GM23248 (cell line): ENCODE data around the gene SCN2A. TPM values are rescaled to one million over a fixed set of nuclear protein-coding genes. Genes with fewer than 3 reads are reported as not detected.
A peak's percentile ranks its signal among the peaks of the same experiment; 100 is the strongest.

ENCODE experiments used
- DNase-seq: peaks from one replicate; pipeline ENCODE4 v3.0.0-alpha.2; 2015
- H2AFZ ChIP-seq: fragments of 200-600 bp; sonication (generic); 2 replicates; pipeline ENCODE4 v1.6.1; 2016; ENCODE audit warnings: antibody characterized with exemption
- H3F3A ChIP-seq: fragments of 200-600 bp; sonication (generic); 2 replicates; pipeline ENCODE4 v1.6.1; 2016; ENCODE audit warnings: mild to moderate bottlenecking, antibody characterized with exemption, mixed run types; ENCODE audit not compliant: insufficient read depth
- H3K27ac ChIP-seq: fragments of 200-600 bp; sonication (generic); 2 replicates; pipeline ENCODE4 v1.5.1; 2016; ENCODE audit warnings: mild to moderate bottlenecking
- H3K27me3 ChIP-seq: fragments of 200-600 bp; sonication (generic); replicated peaks from 2 replicates; pipeline ENCODE4 v1.6.1; 2016; ENCODE audit warnings: mild to moderate bottlenecking; ENCODE audit not compliant: insufficient read depth
- H3K36me3 ChIP-seq: fragments of 200-600 bp; sonication (generic); 2 replicates; pipeline ENCODE4 v1.6.1; 2016; ENCODE audit warnings: low read depth, mild to moderate bottlenecking
- H3K4me1 ChIP-seq: fragments of 200-600 bp; sonication (generic); 2 replicates; pipeline ENCODE4 v1.6.1; 2016; ENCODE audit warnings: mild to moderate bottlenecking; ENCODE audit not compliant: insufficient read depth
- H3K4me2 ChIP-seq: fragments of 200-600 bp; sonication (generic); one replicate; pipeline ENCODE4 v1.6.1; 2016; ENCODE audit warnings: mild to moderate bottlenecking; ENCODE audit not compliant: unreplicated experiment
- H3K4me3 ChIP-seq: fragments of 200-600 bp; sonication (generic); 2 replicates; pipeline ENCODE4 v1.5.1; 2016; ENCODE audit warnings: mild to moderate bottlenecking
- H3K79me2 ChIP-seq: fragments of 200-600 bp; sonication (generic); 2 replicates; pipeline ENCODE4 v1.6.1; 2016; ENCODE audit warnings: mild to moderate bottlenecking; ENCODE audit not compliant: insufficient read depth
- H3K9ac ChIP-seq: fragments of 200-600 bp; sonication (generic); 2 replicates; pipeline ENCODE4 v1.6.1; 2016; ENCODE audit warnings: mild to moderate bottlenecking
- H3K9me2 ChIP-seq: fragments of 200-600 bp; sonication (generic); 2 replicates; pipeline ENCODE4 v1.6.1; 2016; ENCODE audit warnings: mixed run types, mild to moderate bottlenecking, moderate library complexity; ENCODE audit not compliant: insufficient read depth
- H3K9me3 ChIP-seq: fragments of 200-600 bp; sonication (generic); one replicate; pipeline ENCODE4 v1.6.1; 2017; ENCODE audit warnings: low read depth
- H4K20me1 ChIP-seq: fragments of 200-600 bp; sonication (generic); 2 replicates; pipeline ENCODE4 v1.6.0; 2016; ENCODE audit not compliant: insufficient read depth
- EZH2 ChIP-seq: fragments of 200-600 bp; sonication (generic); IDR thresholded peaks from 2 replicates; pipeline ENCODE4 v1.6.1; 2018; ENCODE audit warnings: antibody characterized with exemption, mild to moderate bottlenecking; ENCODE audit not compliant: insufficient read depth, poor library complexity, severe bottlenecking
- EZH2phosphoT487 ChIP-seq: fragments of 200-600 bp; sonication (generic); IDR thresholded peaks from 2 replicates; pipeline ENCODE4 v1.6.1; 2018; ENCODE audit warnings: antibody characterized with exemption, moderate library complexity, mild to moderate bottlenecking, low read depth; ENCODE audit not compliant: insufficient read depth
- WGBS, 2 experiments: methylation state at CpG; one replicate each; pipeline ENCODE4 v1.1.6; 2015 to 2017; ENCODE audit warnings: low lambda C conversion rate in 2 of 2, low coverage in 1 of 2; ENCODE audit errors: missing lambda C conversion rate in 2 of 2; 5-methylcytosine and 5-hydroxymethylcytosine counted together
- in situ Hi-C: fragments of 300-500 bp; cut with MboI; formaldehyde crosslinking; loops from 2 replicates; pipeline ENCODE4 v1.15.0; 2020
- polyA plus RNA-seq: library from polyadenylated mRNA; unstranded; fragments of >200 nt; fragmentation: Nextera tagmentation; extraction: Ambion mirVana; gene quantifications from 2 replicates; pipeline ENCODE4 v1.2.1, GENCODE V29; 2016
- total RNA-seq: library from RNA; depleted of rRNA; stranded (reverse); fragments of >200 nt; shearing (Covaris generic); gene quantifications from 2 replicates; pipeline ENCODE4 v1.2.3, GENCODE V29; 2014; rRNA removed

The SCN2A gene
- total RNA-seq (1.1 and 2.2 TPM in 2 replicates), polyA plus RNA-seq (1.6 and 1.8 TPM in 2 replicates)

GRCh38 chr2:165239230-165239629 lies at the start of gene SCN2A:
TSS of gene SCN2A (plus strand) at chr2:165239414. CDS start at chr2:165295824, 56,410 bp downstream.
- Histone ChIP-seq H3K9me2 (no peaks in the 10 kb centered on the region), H2AFZ (no peak within 1 kb of the TSS), H3K36me3 (no peaks in the 10 kb centered on the region), H3K9me3 (no peaks in the 10 kb centered on the region), H3K9ac (no peak within 1 kb of the TSS), H3F3A (no peaks in the 10 kb centered on the region), H3K27ac (no peak within 1 kb of the TSS), H3K4me1 (no peaks in the 10 kb centered on the region), H3K27me3 (no peaks in the 10 kb centered on the region), H3K4me3 (no peak within 1 kb of the TSS), H3K79me2 (no peaks in the 10 kb centered on the region), H4K20me1 (no peaks in the 10 kb centered on the region), H3K4me2 (no peak within 1 kb of the TSS)
- DNase-seq: peak; percentile 67
- WGBS, 2 experiments: 14 to 19% methylated on average over 3 of the region's 3 CpGs
- TF ChIP-seq EZH2 (no peak), EZH2phosphoT487 (no peak)
- in situ Hi-C loops: no loop called here

- Histone ChIP-seq H4K20me1 (no peaks in the 10 kb centered on the region), H3K79me2 (no peaks in the 10 kb centered on the region), H3K4me2 (no peak overlapping the region), H3K9me2 (no peaks in the 10 kb centered on the region), H3K27ac (no peak overlapping the region), H2AFZ (no peak overlapping the region), H3K4me1 (no peaks in the 10 kb centered on the region), H3K9me3 (no peaks in the 10 kb centered on the region), H3K36me3 (no peaks in the 10 kb centered on the region), H3K27me3 (no peaks in the 10 kb centered on the region), H3K9ac (no peak overlapping the region), H3K4me3 (no peak overlapping the region), H3F3A (no peaks in the 10 kb centered on the region)
- WGBS, 2 experiments: 2 to 3% methylated on average over 2 of the region's 2 CpGs
- in situ Hi-C loops: loop anchor here (25.0 kb wide), 1 partner anchor 179 kb away; no protein-coding TSS in a partner anchor
- no peak for DNase-seq
- TF ChIP-seq EZH2 (no peak), EZH2phosphoT487 (no peak)
Measured at GRCh38 chr2:165191096-165191728, 48.0 kb upstream of the SCN2A start.

GRCh38 chr2:165192729-165193128 lies 46.5 kb upstream of the SCN2A start:
- TF ChIP-seq EZH2phosphoT487 (no peak), EZH2 (no peak)
- in situ Hi-C loops: loop anchor here (25.0 kb wide), 1 partner anchor 180 kb away; no protein-coding TSS in a partner anchor

GRCh38 chr2:165193178-165193777 lies 45.9 kb upstream of the SCN2A start:
- TF ChIP-seq EZH2phosphoT487 (no peak), EZH2 (no peak)
- Histone ChIP-seq H4K20me1 (no peaks in the 10 kb centered on the region), H3K9ac (no peak overlapping the region), H3K27me3 (no peaks in the 10 kb centered on the region), H3K9me3 (no peaks in the 10 kb centered on the region), H3K4me3 (no peak overlapping the region), H3K4me2 (no peak overlapping the region), H3K9me2 (no peaks in the 10 kb centered on the region), H3K36me3 (no peaks in the 10 kb centered on the region), H3K4me1 (no peaks in the 10 kb centered on the region), H3K79me2 (no peaks in the 10 kb centered on the region), H3K27ac (no peak overlapping the region), H3F3A (no peaks in the 10 kb centered on the region), H2AFZ (no peak overlapping the region)
- DNase-seq: no peak
- WGBS, 2 experiments: 50 to 52% methylated on average over 4 of the region's 4 CpGs
- in situ Hi-C loops: loop anchor here (25.0 kb wide), 1 partner anchor 181 kb away; no protein-coding TSS in a partner anchor

More at GRCh38 chr2:165192729-165193128, 46.5 kb upstream of the SCN2A start:
- no peak overlapping the region for H3K9ac ChIP-seq
- H2AFZ ChIP-seq: no peak overlapping the region
- 67% methylated on average over 2 of the region's 2 CpGs for WGBS, 2 experiments
- H3K4me2 ChIP-seq: no peak overlapping the region
- no peaks in the 10 kb centered on the region for H4K20me1 ChIP-seq
- H3K27me3 ChIP-seq: no peaks in the 10 kb centered on the region
- no peaks in the 10 kb centered on the region for H3K9me3 ChIP-seq
- H3K27ac ChIP-seq: no peak overlapping the region
- H3K9me2 ChIP-seq: no peaks in the 10 kb centered on the region
- no peaks in the 10 kb centered on the region for H3K79me2 ChIP-seq
- H3F3A ChIP-seq: no peaks in the 10 kb centered on the region
- H3K36me3 ChIP-seq: no peaks in the 10 kb centered on the region
- DNase-seq: no peak
- no peak overlapping the region for H3K4me3 ChIP-seq
- H3K4me1 ChIP-seq: no peaks in the 10 kb centered on the region
